Esophagus squamous epithelium (tissue), 4 donors: Measurements from ENCODE around the gene GALK2.

Experiments used
- CTCF ChIP-seq, 6 experiments: fragments of 450-650 bp in 4 of 6; fragments of 200-600 bp in 2 of 6; sonication (generic) in 2 of 6; IDR thresholded peaks; one replicate each; pipeline ENCODE4 v1.5.1; 2016 to 2019; ENCODE audit warnings: antibody characterized with exemption in 6 of 6, mild to moderate bottlenecking in 4 of 6, moderate library complexity in 4 of 6
- POLR2A ChIP-seq, 4 donors: fragments of 450-650 bp; IDR thresholded peaks; one replicate each; pipeline ENCODE4 v1.6.1; 2017; ENCODE audit warnings: antibody characterized with exemption in 4 of 4, mild to moderate bottlenecking in 4 of 4, moderate library complexity in 3 of 4

DNA sequence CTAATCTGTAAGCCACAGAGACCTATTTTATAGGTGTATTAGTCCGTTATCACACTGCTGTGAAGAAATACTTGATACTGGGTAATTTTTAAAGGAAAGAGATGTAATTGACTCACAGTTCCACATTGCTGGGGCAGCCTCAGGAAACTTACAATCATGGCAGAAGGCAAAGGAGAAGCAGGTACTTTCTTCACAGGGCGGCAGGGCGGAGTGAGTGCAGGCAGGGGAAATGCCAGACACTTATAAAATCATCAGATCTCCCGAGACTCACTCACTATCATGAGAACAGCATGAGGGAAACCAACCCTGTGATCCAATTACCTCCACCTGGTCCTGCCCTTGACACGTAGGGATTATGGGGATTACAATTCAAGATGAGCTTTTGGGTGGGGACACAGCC is 108.7 kb downstream of the GALK2 start:
- no peak for TF ChIP-seq CTCF (IDR thresholded peaks at IDR 0.05)
- no peak for TF ChIP-seq POLR2A (IDR thresholded peaks at IDR 0.05)
